ENCODE measurements around the gene GRAMD1B. TPM values are rescaled to one million over a fixed set of nuclear protein-coding genes. Genes with fewer than 3 reads are reported as not detected.

Gene GRAMD1B
- total RNA-seq, 2 donors from 2014 or later = 1.7 to 1.9 TPM

GRCh38 chr11:123645286-123645975, 215.4 kb downstream of the GRAMD1B start:
- H3K27me3 ChIP-seq = no peaks in the 10 kb centered on the region
- no peaks in the 10 kb centered on the region for H3K4me1 ChIP-seq
- no peak overlapping the region for H3K9ac ChIP-seq (ENCODE audit: low read depth in 2 of 2, low read length in 2 of 2)
- no peaks in the 10 kb centered on the region for H3K9me3 ChIP-seq
- H3K36me3 ChIP-seq = no peaks in the 10 kb centered on the region
- H3K27ac ChIP-seq = no peak overlapping the region
- intact Hi-C loops (cut with DNase I) = no loop called here
- no peak overlapping the region for H3K4me3 ChIP-seq
- DNase-seq = no peak
- TF ChIP-seq CTCF (IDR thresholded peaks at IDR 0.05) = no peak

- H3K36me3 ChIP-seq = no peaks in the 10 kb centered on the region
- no peak for TF ChIP-seq CTCF (IDR thresholded peaks at IDR 0.05)
- H3K27ac ChIP-seq = no peak overlapping the region
- H3K4me1 ChIP-seq = peaks cover 3% of the 10 kb centered on the region
- H3K4me3 ChIP-seq = no peak overlapping the region
- H3K9ac ChIP-seq (ENCODE audit: low read depth in 2 of 2, low read length in 2 of 2) = no peak overlapping the region
- intact Hi-C loops (cut with DNase I) = no loop called here
- no peak for DNase-seq
- no peaks in the 10 kb centered on the region for H3K27me3 ChIP-seq
- H3K9me3 ChIP-seq = no peaks in the 10 kb centered on the region
Observed at GRCh38 chr11:123650901-123651300, 220.8 kb downstream of the GRAMD1B start.

- H3K4me1 ChIP-seq = peaks cover 3% of the 10 kb centered on the region
- H3K4me3 ChIP-seq = no peak overlapping the region
- H3K9me3 ChIP-seq = no peaks in the 10 kb centered on the region
- intact Hi-C loops (cut with DNase I) = no loop called here
- DNase-seq = no peak
- TF ChIP-seq CTCF (IDR thresholded peaks at IDR 0.05) = no peak
- no peaks in the 10 kb centered on the region for H3K27me3 ChIP-seq
- no peaks in the 10 kb centered on the region for H3K36me3 ChIP-seq
- H3K27ac ChIP-seq = no peak overlapping the region
- H3K9ac ChIP-seq (ENCODE audit: low read depth in 2 of 2, low read length in 2 of 2) = no peak overlapping the region
Observed at GRCh38 chr11:123652599-123652998, 222.5 kb downstream of the GRAMD1B start.

- H3K27ac ChIP-seq = no peak overlapping the region
- H3K36me3 ChIP-seq = no peaks in the 10 kb centered on the region
- H3K9ac ChIP-seq (ENCODE audit: low read depth in 2 of 2, low read length in 2 of 2) = no peak overlapping the region
- no peak overlapping the region for H3K4me3 ChIP-seq
- no peak for TF ChIP-seq CTCF (IDR thresholded peaks at IDR 0.05)
- intact Hi-C loops (cut with DNase I) = no loop called here
- H3K27me3 ChIP-seq = no peaks in the 10 kb centered on the region
- DNase-seq = no peak
- peaks cover 3% of the 10 kb centered on the region for H3K4me1 ChIP-seq
- no peaks in the 10 kb centered on the region for H3K9me3 ChIP-seq
Observed at GRCh38 chr11:123653483-123653826, 223.4 kb downstream of the GRAMD1B start.

- H3K27ac ChIP-seq = no peak overlapping the region
Observed at GRCh38 chr11:123653827-123654565, 223.9 kb downstream of the GRAMD1B start.

More at GRCh38 chr11:123653827-123654565, 223.9 kb downstream of the GRAMD1B start:
- Histone ChIP-seq H3K9ac (ENCODE audit: low read depth in 2 of 2, low read length in 2 of 2) (no peak overlapping the region), H3K9me3 (no peaks in the 10 kb centered on the region), H3K4me3 (peak overlapping the region; percentile 59), H3K27me3 (no peaks in the 10 kb centered on the region), H3K4me1 (peaks cover 3% of the 10 kb centered on the region), H3K36me3 (no peaks in the 10 kb centered on the region)
- TF ChIP-seq CTCF (IDR thresholded peaks at IDR 0.05) = no peak
- intact Hi-C loops (cut with DNase I) = no loop called here
- DNase-seq = peak; percentile 39
